GM12874 (cell line): ENCODE measurements around the gene ARRB1.

Source experiments
- CTCF ChIP-seq: IDR thresholded peaks from 2 replicates; pipeline ENCODE4 v1.5.1; 2011; ENCODE audit warnings: low read depth, mild to moderate bottlenecking, control low read depth, low read length, moderate library complexity; ENCODE audit not compliant: insufficient read depth

The ARRB1 gene

GRCh38 chr11:75292943-75293342 is 58.5 kb downstream of the ARRB1 start:
- no peak for TF ChIP-seq CTCF

- no peak for TF ChIP-seq CTCF
Measured at GRCh38 chr11:75291741-75292140, 59.7 kb downstream of the ARRB1 start.

GRCh38 chr11:75289919-75290318 is 61.5 kb downstream of the ARRB1 start:
- no peak for TF ChIP-seq CTCF

- TF ChIP-seq CTCF = no peak
Measured at GRCh38 chr11:75289511-75289760, 62.0 kb downstream of the ARRB1 start.

GRCh38 chr11:75287579-75287978 is 63.9 kb downstream of the ARRB1 start:
- TF ChIP-seq CTCF = no peak

- TF ChIP-seq CTCF = no peak
Measured at GRCh38 chr11:75286826-75287465, 64.5 kb downstream of the ARRB1 start.

GRCh38 chr11:75285776-75286360 is 65.6 kb downstream of the ARRB1 start:
- no peak for TF ChIP-seq CTCF
